SU-DHL-6 (cell line): ENCODE data around the gene ACTN3.

ENCODE experiments used
- EZH2phosphoT487 ChIP-seq: fragments of 200-600 bp; sonication (generic), shearing (Covaris generic); conservative IDR thresholded peaks from 2 replicates; pipeline ENCODE4 v1.6.1; 2018; ENCODE audit warnings: mild to moderate bottlenecking, antibody characterized with exemption, low read length, moderate library complexity, mixed read lengths
- TF ChIP-seq, protein P1 (sequence below): fragments of 200-600 bp; sonication (generic); IDR thresholded peaks from one replicate; pipeline ENCODE4 v1.5.1; 2017; ENCODE audit warnings: antibody characterized with exemption, mild to moderate bottlenecking, low read length, moderate library complexity; ENCODE audit not compliant: insufficient read depth, poor library complexity, severe bottlenecking

GRCh38 chr11:66556086-66556485 lies 9.4 kb downstream of the ACTN3 start:
- TF ChIP-seq, protein P1, sequence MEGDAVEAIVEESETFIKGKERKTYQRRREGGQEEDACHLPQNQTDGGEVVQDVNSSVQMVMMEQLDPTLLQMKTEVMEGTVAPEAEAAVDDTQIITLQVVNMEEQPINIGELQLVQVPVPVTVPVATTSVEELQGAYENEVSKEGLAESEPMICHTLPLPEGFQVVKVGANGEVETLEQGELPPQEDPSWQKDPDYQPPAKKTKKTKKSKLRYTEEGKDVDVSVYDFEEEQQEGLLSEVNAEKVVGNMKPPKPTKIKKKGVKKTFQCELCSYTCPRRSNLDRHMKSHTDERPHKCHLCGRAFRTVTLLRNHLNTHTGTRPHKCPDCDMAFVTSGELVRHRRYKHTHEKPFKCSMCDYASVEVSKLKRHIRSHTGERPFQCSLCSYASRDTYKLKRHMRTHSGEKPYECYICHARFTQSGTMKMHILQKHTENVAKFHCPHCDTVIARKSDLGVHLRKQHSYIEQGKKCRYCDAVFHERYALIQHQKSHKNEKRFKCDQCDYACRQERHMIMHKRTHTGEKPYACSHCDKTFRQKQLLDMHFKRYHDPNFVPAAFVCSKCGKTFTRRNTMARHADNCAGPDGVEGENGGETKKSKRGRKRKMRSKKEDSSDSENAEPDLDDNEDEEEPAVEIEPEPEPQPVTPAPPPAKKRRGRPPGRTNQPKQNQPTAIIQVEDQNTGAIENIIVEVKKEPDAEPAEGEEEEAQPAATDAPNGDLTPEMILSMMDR = no peak
- TF ChIP-seq EZH2phosphoT487 = no peak
